HG03045 (cell line): ENCODE data around the gene CD81.
"Not testable (repeated sequence)": the region's sequence is repeated elsewhere in the genome, so short reads cannot be mapped to it uniquely, and the experiment has no call there.

Source experiments
- ATAC-seq: cut with Tn5 transposase; IDR thresholded peaks from one replicate; pipeline ENCODE4 v1.9.1; 2021; ENCODE audit warnings: mild to moderate bottlenecking, moderate library complexity; ENCODE audit not compliant: unreplicated experiment

Gene CD81, protein sequence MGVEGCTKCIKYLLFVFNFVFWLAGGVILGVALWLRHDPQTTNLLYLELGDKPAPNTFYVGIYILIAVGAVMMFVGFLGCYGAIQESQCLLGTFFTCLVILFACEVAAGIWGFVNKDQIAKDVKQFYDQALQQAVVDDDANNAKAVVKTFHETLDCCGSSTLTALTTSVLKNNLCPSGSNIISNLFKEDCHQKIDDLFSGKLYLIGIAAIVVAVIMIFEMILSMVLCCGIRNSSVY

DNA sequence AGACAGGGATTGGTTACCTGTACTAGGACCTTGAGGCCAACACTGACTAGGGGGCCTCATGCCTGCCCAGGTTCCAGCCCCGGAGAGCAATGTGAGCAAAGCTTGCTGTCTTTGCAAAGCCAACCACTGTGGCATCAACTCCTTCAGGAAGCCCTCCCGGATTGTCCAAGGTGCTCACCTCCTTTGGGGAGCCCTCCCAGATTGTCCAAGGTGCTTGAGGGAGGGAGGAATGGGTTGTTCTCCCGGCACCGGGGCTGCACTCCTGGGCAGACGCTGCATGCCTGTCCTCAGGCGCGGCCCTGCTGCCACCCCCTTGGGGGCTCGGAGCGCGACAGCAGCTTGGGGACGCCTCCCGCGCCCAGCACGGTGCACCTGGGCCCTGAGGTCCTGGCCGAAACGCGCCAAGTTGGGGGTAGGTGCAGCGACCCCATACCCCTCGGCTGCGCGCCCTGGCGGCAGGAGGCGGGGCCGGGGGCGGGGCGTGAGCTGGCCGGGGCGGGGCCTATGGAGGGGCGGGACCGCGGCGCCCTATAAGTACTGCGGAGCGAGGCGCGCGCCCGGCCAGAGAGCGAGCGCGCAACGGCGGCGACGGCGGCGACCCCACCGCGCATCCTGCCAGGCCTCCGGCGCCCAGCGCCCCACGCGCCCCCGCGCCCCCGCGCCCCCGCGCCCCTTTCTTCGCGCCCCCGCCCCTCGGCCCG is at the start of gene CD81:
Gene CD81, plus strand, starts transcription at position 560 of the 701 bp plus-strand sequence. CDS start 240 bp downstream, outside the sequence.
- peak; percentile 39 for ATAC-seq

DNA sequence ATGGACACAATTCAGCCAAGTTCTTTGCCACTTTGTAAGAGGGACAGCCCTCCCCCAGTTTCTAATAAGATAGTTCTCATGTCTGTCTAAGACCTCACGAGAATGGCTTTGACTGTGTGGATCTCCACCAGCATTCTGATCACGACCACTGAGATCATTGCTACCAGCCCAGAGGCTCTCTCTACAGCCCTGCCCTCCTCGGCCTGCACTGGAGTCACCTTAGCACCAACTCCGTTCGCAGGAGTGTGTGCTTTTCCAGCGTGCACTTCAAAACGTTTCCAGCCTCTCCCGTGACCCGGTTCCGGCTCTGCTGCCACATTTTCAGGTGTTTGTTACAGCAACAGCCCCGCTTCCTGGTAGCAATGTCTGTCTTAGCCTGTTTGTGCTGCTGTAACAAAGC is 49.1 kb upstream of the CD81 start:
- no peak for ATAC-seq

DNA sequence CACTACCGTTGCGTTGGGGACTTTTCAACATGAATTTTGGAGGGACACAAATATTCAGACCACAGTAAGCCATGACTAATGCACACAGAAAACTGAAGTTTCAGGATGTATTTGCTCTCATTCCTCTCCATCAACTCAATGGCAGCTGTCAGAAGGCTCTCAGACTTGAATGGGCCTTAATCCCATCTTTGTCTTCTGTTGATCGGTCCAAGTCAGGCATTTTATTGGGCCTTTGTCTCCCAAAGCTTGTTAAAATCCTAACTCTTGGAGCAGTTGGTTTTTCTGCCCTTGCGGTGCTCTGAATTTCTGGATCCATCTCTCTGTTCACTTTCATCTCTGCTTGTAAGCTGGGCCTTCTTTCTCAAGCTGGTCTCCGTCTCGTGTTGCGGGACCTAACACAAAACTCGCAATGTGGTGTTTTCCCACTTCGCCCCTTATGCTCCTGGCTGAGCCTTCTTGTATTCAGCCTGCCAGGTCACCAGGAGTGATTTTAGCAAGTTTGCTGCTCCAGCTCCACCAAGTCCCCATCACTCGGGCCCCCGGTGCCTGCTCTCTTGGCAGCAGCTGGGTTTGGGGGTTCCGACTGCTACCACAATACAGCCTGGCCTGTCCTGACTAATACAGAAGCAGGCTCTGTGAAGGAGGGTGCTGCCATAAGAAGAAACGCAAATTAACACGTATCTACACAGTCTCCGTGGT is 48.3 kb upstream of the CD81 start:
- ATAC-seq: no peak

DNA sequence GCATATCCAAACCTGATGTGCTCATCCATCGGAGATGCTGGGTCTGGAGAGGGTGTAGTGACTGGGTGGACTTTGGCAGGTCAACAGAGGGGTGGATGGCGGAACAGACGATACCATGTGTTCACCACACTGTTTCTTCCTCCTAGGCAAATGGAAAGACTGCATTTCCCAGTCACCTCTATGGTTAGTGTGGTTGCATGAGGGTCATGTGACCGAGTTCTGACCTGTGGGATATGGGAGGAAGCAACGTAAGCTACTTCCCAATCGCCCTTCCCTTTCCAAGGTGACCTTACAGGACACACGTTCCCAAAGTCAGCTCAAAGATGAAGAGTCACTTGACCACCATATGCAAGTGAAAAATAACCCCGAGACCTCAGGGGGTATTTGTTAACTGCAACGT is 47.6 kb upstream of the CD81 start:
- ATAC-seq: no peak

DNA sequence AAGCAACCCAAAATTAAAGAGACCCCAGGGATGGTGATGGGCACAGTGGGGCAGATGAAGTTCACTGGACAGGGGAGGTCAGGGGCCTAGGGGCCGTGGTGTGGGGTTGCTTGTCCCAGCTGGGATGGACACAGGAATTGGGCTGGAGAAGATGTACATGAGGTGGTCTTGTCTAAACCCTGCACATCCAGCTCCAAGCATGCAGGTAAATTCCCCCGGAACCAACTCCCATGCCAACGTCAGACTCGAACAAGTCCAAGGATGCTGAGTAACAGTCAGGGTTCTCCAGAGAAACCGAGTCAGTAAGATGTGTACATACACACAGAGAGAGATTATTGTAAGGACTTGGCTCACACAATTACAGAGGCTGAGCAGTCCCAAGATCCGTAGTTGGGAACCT is 46.4 kb upstream of the CD81 start:
- no peak for ATAC-seq

DNA sequence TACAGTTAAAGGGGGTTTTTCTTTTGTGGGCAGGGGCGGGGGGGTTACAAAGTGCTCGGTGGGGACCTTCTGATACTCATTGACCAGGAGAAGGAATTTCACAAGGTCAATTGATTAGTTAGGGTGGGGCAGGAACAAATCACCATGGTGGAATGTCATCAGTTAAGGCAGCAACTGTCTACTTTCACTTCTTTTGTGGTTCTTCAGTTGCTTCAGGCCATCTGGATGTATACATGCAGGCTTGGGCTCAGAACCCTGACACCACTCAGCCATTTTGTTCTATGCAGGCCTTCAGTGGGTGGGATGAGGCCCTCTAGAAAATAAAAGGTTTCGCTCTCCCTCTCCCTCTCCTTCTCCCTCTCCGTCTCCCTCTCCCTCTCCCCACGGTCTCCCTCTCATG is 45.7 kb upstream of the CD81 start:
- no peak for ATAC-seq

DNA sequence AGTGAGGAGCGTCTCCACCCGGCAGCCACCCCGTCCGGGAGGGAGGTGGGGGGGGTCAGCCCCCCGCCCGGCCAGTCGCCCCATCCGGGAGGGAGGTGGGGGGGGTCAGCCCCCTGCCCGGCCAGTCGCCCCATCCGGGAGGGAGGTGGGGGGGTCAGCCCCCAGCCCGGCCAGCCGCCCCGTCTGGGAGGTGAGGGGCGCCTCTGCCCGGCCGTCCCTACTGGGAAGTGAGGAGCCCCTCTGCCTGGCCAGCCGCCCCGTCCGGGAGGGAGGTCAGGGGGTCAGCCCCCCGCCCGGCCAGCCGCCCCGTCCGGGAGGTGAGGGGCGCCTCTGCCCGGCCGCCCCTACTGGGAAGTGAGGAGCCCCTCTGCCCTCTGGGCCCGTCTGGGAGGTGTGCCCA is 44.5 kb upstream of the CD81 start:
- not testable (repeated sequence) for ATAC-seq

DNA sequence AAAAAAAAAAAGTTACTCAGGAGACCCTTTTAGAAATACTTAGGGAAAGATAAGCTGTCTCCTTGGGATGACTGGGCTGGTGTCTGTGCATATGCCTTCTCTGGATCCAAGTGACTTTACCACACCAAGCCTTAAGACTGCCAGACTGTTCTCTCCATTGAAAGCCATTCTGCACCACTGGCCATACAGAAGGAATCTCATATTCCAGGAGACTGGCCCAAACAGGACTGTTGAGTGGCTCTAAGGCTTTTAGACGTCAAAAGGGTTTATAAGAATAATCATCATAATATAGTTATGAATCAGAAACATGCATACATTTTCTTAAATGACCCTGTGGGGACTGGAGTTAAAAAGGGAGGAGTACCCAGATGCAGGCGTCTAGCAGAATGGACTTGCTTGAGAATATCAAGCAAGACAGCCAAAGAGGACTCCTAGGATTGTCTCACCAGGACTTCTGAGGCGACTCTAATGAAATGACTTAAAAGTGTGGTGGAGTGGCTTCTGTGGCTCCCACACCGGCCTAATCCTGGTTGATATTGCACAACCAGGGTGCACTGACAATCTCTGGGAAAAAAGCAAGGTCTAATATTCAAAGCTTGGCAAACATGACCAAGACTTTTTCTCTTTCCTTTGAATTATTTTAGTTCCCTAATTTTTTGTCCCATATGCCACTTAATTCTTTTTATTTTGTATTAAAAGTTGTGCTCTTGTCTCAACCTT is 43.5 kb upstream of the CD81 start:
- ATAC-seq: not testable (repeated sequence)

DNA sequence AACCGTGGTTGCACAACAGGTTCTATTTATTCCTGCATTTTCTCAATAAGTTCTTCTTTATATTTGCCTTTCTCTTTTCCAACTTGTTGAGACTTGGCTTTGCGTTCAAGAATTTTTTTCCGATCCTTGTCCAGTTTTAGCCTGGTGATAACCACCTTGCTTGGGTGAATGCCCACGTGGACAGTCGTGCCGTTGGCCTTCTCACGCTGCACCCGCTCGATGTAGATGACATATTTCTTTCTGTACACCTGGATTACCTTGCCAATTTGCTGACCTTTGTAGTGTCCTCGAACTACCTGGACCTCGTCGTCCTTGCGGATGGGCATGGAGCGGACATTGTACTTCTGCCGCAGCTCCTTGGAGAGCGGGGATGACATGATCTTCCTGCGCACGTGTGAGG is 41.8 kb upstream of the CD81 start:
- ATAC-seq: not testable (repeated sequence)

DNA sequence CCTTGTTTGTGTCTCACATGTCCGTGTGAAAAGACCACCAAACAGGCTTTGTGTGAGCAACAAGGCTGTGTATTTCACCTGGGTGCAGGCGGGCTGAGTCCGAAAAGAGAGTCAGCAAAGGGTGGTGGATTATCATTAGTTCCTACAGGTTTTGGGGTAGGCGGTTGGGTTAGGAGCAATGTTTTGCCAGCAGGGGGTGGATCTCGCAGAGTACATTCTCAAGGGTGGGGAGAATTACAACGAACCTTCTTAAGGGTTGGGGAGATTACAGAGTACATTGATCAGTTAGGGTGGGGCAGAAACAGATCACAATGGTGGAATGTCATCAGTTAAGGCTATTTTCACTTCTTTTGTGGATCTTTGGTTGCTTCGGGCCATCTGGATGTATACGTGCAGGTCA is 38.4 kb upstream of the CD81 start:
- not testable (repeated sequence) for ATAC-seq

DNA sequence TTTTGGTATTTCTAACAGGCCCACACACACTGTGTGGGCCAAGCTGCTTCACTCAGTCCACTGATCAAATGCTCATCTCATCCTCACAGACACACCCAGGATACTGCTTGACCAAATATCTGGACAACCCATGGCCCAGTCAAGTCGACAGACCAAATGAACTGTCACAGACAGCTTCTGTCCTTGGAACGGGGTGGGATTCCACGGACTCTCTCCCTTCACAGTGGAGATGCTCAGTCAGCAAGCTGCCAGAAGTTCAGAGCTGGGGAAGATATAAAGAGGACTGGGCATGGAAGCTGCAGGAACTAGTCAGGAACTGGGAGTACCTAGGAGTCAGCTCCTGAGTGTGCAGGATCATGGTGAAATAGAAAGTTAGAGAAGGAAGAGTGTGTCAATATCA is 34.6 kb upstream of the CD81 start:
- no peak for ATAC-seq

DNA sequence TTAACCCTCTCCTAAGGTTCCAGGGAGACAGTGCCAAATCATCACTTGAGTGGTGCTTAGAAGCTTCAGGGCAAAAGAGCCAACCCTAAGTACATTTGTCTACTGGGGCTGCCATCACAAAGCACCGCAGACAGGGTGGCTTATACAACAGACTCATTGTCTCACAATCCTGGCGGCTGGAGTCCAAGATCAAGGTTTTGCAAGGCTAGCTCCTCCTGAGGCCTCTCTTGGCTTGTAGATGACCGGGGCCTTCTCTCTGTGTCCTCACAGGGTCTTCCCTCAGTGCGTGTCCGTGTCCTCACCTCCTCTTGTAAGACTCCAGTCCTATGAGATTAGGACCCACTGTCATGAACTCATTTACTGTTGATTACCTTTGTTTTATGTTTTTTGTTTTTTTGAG is 34.1 kb upstream of the CD81 start:
- ATAC-seq: no peak

DNA sequence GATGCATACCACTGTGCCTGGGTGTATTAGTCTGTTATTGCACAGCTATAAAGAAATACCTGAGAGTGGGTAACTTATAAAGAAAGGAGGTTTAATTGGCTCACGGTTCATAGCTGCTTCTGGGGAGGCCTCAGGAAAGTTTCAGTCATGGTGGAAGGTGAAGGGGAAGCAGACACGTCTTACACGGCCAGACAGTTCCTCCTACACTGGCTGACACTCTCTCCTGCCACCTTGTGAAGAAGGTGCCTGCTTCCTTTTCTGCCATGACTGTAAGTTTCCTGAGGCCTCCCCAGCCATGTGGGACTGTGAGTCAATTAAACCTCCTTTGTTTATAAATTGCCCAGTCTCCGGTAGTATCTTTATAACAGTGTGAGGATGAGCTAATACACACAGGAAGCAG is 33.6 kb upstream of the CD81 start:
- ATAC-seq: no peak

DNA sequence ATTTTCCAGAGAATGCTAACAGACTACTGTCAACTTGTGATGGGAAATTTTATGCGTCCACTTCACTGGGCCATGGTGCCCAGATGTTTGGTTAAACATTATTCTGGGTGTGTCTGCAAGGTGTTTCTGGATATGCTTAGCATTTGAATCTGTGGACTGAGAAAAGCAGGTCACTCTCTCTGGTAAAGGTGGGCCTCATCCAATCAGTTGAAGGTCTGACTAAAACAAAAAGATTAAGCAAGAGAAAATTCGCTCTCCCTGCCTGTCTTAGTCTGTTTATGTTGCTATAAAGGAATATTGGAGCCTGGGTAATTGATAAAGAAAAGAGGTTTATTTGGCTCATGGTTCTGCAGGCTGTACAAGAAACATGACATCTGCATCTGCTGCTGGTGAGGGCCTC is 32.1 kb upstream of the CD81 start:
- no peak for ATAC-seq

DNA sequence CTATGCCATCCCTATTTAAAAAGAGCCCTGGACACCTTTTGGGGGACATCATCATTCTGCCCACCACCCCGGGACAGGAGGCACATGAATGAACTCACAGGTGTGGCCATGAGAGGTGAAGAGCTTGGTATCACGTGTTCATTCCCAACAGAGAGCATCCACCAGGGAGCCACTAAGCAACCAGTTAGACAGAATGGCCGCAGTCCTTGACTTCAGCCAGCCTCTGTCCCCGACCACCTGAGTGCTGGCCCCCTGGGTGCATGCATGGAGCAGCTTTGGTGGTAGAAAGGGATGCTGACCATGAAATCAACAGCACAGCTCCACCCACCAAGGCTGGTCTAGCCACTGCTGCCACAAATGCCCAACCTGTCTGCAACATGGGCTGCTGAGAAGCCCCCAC is 31.1 kb upstream of the CD81 start:
- ATAC-seq: no peak

DNA sequence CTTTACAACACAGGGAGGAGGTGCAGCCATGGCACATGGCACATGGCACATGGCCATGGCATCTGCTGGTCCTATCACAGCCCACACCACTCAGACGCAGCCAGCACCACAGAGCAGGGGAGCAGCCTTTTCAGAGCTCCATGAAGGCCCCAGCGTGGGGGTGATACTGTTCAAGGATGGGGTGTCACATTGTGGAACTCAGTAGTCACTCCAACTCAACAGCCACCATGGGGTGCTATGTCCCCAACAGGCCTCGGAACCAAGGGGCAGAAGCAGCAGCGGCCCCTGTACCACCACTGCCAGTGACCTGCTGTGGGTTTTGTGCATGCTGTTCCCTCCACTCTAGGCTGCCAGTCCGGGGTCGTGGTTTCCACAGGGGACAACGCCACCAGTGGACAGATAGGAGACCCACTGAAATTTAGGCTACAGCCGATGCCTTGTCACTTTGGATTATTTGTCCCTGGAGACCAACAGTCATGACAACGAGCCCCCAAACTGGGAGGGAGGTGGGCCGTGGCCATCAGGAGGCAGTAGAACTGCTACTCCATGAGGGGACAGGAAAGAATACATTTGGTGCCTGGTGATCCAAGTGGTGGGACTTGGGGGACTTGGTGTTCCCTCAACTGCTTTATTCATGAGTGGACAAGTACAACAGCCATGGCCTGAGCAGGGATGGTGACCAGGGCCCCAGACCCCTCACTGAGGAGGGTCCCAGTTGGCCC is 30.4 kb upstream of the CD81 start:
- ATAC-seq: no peak

DNA sequence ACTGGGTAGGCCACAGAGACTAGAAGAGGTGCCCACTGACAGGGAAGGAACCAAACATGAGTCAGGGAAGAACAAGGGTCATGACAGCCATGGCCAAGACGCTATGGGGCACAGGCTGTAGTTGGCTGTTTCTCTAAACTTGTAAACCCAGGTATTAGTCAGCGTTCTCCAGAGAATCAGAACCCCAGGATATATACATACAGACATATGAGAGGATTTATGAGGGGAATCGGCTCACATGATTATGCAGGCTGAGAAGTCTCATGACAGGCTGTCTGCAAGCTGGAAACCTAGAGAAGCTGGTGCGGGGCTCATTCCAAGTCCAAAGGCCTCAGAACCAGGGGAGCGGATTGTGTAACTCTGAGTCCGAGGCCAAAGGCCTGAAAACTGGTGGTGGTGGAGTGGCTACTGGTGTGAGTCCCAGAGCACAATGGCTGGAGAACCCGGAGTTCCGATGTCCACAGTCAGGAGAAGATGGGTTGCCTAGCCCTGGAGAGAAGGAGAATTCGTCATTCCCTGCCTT is 29.7 kb upstream of the CD81 start:
- no peak for ATAC-seq

DNA sequence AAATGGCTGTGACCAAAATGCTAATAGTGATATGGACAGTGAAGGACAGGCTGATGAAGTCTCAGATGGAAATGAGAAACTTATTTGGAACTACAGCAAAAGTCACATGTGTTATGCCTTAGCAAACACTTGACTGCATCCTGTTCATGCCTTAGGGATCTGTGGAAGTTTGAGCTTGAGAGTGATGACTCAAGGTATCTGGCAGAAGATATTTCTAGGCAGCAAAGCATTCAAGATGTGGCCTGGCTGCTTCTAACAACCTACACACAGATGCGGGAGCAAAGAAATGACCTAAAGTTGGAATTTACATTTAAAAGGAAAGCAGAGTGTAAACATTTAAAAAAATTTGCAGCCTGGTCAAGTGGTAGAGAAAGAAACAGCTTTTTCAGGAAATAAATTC is 28.1 kb upstream of the CD81 start:
- ATAC-seq: no peak

DNA sequence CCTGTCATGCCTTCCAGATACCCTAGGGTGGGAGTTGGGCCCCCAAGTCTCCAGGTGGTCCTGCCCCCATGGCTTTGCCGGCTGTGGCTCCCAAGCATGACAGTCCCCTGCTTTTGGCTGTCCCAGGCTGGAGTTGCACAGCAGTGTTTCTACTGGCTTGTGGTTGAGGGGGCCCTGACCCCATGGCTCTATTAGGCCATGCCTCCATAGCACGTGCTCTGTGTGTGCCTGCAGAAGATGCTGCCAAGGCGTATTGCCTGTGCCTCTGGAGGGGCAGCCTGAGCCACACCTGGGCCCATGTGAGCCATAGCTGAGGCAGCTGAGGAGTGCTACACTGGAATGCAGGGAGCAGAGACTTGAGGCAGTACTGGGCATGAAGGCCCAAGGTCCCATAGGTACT is 25.4 kb upstream of the CD81 start:
- no peak for ATAC-seq

DNA sequence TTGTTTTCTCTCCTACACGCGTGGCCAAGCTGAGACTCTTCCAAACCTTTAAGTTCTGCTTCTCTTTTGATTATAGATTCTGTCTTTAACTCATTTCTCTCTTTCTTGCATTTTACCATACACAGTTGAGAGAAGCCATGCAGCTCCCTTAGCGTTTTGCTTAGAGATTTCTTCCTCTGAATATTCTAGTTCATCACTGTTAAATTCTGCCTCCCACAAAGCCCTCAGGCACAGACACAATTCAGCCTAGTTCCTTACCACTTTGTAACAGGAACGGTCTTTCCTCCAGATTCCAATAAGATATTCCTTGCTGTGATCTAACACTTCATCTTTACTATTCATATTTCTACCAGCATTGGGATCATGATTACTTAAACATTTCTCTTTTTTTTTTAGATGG is 24.7 kb upstream of the CD81 start:
- ATAC-seq: no peak
